Ovary (tissue), 3 donors: ENCODE results near the gene ZNF236.

Source experiments
- EP300 ChIP-seq: sonication (generic); formaldehyde crosslinking; IDR thresholded peaks from one replicate; pipeline ENCODE4 v1.6.1; 2017; ENCODE audit warnings: antibody characterized with exemption
- POLR2A ChIP-seq: fragments of 450-650 bp; IDR thresholded peaks from one replicate; pipeline ENCODE4 v1.6.1; 2017; ENCODE audit warnings: antibody characterized with exemption, mild to moderate bottlenecking, moderate library complexity
- TF ChIP-seq, protein P1 (sequence below), 3 donors: fragments of 450-650 bp in 2 of 3; fragments of 200-600 bp in 1 of 3; IDR thresholded peaks; one replicate each; pipeline versions ENCODE4 v1.5.1 to v1.8.0; 2016 to 2022; ENCODE audit warnings: antibody characterized with exemption in 3 of 3, mild to moderate bottlenecking in 1 of 3
- donor health status: DM: no; HTN: no; CAD: no.

DNA sequence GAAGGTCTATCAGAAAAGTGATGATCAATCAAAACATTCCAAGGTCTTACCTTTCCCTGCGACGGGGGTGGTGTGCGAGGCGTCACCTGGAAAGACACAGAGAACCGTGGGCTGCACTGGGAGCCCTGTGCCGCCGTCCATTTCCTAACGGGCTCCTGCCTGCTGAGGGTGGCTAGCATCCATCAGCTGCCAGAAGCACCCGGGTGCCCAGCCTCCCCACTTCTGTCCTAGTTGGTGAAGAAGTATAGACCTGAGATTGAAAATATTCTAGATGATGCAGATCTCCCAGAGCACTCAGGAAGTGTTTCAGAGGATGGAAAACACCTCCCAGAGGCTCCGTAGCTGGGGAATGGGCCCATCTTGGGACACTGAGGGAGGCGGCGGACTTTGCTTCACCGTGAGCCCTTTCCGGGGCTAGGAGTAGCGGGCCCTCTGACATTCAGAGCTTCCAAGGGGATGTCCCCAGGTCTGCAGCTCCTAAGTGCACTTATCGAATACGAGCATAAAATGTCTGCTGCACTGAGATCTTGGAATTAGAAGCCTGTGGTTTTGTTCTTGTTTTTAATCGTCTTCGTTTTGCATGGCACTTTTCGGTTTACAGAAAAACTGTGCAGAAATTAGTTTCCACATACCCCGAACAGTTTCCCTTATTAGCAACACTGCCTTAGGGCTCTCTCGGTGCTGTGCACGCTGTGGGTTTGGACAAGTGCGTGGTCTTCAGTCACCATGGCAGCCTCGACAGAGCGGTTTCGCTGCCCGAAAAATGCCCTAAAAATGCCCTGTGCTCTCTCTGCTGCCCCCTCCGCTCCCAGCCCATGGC, 166.7 kb downstream of the ZNF236 start:
- TF ChIP-seq, protein P1, sequence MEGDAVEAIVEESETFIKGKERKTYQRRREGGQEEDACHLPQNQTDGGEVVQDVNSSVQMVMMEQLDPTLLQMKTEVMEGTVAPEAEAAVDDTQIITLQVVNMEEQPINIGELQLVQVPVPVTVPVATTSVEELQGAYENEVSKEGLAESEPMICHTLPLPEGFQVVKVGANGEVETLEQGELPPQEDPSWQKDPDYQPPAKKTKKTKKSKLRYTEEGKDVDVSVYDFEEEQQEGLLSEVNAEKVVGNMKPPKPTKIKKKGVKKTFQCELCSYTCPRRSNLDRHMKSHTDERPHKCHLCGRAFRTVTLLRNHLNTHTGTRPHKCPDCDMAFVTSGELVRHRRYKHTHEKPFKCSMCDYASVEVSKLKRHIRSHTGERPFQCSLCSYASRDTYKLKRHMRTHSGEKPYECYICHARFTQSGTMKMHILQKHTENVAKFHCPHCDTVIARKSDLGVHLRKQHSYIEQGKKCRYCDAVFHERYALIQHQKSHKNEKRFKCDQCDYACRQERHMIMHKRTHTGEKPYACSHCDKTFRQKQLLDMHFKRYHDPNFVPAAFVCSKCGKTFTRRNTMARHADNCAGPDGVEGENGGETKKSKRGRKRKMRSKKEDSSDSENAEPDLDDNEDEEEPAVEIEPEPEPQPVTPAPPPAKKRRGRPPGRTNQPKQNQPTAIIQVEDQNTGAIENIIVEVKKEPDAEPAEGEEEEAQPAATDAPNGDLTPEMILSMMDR (IDR thresholded peaks at IDR 0.05): no peak
- no peak for TF ChIP-seq POLR2A
- no peak for TF ChIP-seq EP300
